NCI-H524 (cell line): Measurements from ENCODE around the gene GPX2.

Source experiments
- DNase-seq, 2 experiments: peaks; one replicate each; lab custom pipeline; 2025; lab: John Stamatoyannopoulos, UW

The GPX2 gene

GRCh38 chr14:64939817-64940190 is 2.7 kb downstream of the GPX2 start:
- DNase-seq, result no peak

- no peak for DNase-seq
Measured at GRCh38 chr14:64938972-64939816, 3.4 kb downstream of the GPX2 start.

DNA sequence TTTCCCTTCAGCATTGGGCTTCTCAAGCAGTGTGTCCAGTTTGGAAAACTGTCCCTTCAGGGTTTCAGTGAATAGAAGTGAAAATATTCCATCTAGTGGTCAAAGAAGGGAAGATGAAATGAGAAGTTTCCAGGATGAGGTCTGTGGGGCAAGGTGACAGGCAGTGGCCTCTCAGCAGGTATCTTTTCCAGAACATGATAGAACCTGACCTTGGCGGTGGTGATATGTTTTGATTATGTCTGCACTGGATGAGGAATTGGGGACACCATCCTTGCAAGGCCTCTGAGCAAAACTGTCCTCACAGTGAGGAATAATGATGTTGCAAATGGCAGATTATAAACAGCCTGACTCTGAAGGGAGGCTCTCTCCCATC is 4.7 kb downstream of the GPX2 start:
- peak in 1 of 2 experiments; percentile 47 for DNase-seq

DNA sequence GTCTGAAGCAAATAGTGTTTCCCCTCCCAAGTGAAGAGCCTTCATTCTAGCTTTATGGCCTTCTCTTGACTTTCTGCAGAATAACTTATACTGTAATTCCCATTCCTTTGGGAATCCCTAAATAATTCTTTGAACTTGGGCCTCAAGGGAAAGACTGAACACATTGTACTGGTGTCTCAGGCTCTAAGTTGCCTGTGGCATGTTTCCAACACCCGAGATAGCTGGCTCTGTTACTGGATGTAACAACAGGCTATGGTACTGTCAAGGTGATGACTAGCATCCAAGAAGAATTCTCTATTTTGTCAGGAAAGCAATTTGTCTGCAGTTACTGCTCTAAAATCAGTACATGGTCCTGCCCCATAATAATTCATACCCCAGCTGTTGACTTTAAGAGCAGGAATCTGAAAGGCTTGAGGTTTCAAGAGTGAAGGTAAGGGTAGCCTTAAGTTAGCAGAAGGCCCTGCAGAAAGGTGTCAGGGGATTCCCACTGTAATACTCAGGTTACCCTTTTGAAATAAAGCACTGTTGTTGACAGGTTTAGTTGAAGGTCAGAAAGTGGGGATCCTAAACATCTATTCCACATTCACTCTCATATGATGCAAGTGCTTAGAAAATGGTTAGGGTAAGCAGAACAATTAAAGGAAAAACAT is 5.2 kb downstream of the GPX2 start:
- DNase-seq, result no peak

DNA sequence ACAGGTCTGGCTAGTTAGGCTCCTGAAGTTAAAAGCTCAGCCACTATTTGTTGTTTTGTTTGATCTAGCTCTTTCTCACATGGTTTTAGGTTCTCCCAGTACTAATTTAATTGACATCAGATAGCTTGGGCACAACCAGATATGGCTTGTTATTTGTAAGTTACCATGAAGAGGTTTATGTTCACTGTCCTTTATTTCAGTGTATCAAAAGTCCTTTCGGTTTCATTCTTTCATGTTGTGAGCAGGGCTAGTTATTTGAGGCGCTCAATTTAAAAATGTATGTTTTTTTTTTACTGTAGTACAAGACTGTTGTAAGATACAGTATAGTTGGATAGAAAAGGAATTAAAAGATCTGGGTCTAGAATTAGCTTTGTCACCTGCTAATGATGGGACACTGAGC is 7.0 kb downstream of the GPX2 start:
- DNase-seq, result no peak

DNA sequence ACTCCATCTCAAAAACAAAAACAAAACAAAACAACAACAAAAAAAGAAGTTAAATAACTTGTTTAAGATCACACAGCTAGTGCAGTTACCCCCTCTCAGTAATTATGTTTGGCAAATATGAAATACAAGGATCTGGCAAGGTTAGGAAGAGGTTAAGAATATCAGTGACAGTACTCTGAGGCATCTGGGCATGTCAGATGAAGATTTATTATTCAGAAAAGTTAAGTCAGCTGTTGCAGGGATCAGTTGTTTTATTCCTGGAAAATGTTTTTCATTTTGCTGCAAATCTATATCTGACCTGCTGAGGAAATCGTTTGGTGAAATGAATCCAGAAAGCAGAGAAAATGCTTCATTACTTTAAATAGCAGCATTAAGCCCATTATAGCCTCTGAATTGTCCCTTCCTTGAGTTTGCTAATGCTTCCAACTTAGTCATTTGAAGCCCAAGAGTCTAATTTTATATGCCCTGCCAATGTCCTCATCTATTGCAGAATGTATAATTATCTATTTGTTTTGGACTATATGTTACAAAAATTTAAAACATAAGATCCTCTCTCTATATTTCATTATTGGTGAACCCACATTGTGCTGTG is 8.1 kb downstream of the GPX2 start:
- no peak for DNase-seq

DNA sequence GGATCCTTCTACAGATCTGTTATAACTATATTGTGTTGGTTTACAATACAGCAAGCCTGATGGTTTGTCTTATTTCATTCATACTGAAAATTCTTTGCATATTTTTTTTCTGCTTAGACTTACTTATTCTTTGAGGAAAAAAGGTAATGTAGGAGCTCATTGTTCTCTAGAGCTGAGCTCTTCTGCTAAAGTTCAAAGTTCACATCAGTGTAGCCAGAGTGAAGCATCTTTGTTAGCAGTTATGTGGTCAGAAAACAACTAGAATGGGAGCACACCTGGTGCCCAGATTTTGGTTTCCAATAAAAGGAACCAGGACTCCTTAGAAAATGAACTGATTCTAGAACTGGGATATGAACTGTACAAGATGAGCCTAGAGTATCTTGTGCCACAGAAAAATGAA is 10.3 kb downstream of the GPX2 start:
- DNase-seq, result no peak

GRCh38 chr14:64931123-64931522 is 11.4 kb downstream of the GPX2 start:
- no peak for DNase-seq

DNA sequence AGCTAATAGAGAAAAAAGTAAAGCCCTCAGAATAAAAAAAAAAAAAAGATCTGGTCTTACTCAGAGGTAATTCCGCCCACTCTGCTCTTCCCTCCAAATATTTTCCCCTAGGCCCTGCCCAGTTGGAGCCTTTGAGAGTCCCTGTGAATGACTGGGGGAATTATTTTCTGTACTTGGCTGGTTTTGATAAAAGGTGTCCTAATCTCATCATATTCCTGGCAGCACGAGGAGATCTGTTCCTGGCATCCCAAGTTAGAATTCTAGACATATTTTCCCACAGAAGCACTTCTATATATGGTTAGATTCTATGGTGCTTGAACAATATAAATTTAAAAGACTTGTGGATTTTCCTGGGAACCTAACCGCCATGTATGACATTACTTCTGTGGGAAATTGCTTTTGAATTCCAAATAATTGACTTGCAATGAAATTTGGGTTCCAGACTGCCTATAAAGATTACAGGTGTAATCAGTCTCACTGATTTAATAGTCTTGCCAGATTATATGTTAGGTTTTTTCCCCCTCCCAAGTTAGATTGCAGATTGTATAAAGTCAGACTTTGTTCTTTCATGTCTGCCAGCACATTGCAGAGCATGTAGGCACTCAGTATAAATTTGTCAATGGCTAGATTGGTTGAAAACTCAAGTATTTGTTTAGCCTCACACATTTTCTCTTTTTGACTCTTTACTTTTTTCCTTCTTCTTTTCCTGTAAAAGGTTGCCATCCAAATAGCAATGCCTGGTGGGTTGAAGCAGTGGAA is 12.3 kb downstream of the GPX2 start:
- DNase-seq, result no peak

DNA sequence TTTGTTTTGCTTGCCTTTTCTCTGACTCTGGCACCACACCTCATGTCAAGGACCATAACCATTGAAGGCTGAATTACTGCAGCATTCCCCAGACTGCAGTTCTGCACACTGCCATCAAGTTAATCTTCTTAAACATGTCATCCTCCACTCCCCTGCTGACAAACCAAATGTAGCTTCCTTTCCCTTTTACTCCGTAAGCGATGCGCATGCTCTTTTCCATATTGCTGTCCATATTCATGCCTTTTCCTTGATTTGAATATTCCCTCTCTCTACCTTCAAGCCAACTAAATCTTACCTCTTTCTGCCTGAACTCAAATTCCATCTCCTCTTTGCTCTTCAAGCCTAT is 13.6 kb downstream of the GPX2 start:
- no peak for DNase-seq

- DNase-seq, result no peak
Measured at GRCh38 chr14:64928239-64929013, 14.1 kb downstream of the GPX2 start.

- no peak for DNase-seq
Measured at GRCh38 chr14:64927031-64927430, 15.5 kb downstream of the GPX2 start.

GRCh38 chr14:64926398-64926995 is 16.0 kb downstream of the GPX2 start:
- DNase-seq, result no peak

- DNase-seq, result no peak
Measured at GRCh38 chr14:64923015-64923414, 19.5 kb downstream of the GPX2 start.

DNA sequence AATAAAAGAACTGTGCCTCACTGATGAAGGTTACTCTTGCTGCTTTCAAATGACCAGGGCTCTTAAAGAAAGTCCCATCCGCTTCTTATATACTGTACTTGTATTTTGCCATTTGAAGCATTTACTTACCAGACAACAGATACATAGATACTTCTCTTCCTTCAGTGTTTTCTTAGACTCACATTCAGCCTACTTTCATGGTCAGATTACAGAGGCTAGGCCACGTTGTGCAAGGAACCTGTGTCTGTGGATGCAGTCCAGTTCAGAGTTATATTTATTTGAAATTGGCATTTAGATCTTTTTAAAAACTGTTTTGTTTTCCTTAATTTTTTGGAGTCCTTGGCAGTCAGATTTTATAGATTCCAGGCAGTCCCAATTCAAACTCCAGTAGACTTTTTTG is 22.1 kb downstream of the GPX2 start:
- DNase-seq, result no peak

- DNase-seq, result no peak
Measured at GRCh38 chr14:64919618-64920017, 22.9 kb downstream of the GPX2 start.

- DNase-seq, result no peak
Measured at GRCh38 chr14:64919215-64919614, 23.3 kb downstream of the GPX2 start.

DNA sequence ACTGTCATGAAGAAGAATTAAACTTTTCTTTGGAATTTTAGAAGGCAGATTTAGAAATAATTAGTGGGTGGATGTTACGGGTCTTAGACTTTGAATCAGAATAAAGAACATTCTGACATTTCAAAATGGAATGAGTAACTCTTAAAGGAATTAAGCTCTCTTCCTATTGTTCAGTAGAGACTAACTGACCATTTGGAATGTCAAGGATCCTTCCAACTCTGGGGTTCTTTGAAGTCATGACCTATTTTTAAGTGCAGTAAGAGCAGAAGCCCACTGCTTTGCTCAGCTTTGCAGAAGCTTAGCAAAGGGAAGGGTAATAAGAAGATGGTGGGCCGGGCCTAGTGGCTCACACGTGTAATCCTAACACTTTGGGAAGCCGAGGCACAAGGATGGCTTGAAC is 24.3 kb downstream of the GPX2 start:
- DNase-seq, result no peak

DNA sequence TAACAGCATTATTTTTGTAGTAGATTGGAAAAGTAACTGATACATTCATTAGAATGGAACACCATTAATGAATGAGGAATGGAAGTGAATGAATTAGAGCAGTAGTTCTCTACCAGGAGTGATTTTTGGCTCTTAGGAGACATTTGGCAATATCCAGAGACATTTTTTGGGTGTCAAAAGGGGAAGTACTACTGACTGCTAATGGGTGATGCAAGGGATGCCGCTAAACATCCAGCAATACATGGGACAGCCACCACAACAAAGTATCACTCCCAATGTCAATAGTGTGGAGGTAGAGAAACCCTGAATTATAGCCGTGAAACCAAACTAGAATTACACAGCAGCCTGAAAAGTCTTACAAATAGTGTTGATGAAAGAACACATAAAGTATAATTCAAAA is 26.7 kb downstream of the GPX2 start:
- DNase-seq, result no peak

GRCh38 chr14:64915029-64915424 is 27.5 kb downstream of the GPX2 start:
- DNase-seq, result no peak

DNA sequence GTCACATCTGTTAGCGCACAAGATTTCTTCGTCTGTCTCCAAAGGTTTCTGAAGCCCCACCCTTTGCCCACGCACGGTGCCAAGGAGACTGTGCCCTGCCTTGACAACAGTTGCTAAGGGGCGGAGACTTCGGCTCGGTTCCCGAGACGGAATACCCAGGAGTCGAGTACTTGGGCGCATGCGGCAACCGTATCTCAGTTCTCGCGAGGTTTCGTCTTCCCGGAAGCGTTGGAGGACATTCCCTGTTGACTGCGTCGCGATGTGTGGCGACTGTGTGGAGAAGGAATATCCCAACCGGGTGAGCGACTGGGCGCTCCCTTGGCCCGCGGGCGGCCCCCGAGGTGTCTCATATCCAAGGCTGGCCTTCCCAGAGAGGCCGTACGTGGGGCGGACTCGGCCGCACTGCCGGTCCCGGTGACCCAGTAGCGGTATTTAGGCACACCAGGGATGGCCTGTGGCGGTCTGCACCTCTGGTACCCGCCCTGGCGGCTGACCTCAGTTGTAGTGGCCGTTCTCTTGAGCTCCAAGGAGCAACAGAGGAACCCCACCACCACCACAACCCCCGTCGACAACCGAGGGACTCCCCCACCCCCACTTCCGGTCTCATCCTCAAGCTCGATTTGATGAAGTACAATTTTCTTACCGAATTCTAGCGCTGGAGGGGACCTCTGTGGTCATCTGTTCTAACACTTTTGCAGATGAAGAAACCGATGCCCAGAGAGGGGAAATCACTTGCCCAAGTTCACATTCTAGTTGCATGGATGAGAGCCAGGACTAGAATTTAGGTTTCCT is 28.1 kb downstream of the GPX2 start, which contains the start of gene CHURC1:
Gene CHURC1, plus strand, starts transcription at position 219 of the 792 bp plus-strand sequence. Its CDS starts 41 bp downstream, at position 260.
- peak; percentile 100 for DNase-seq
